Esophagus squamous epithelium (tissue), 4 donors: ENCODE data around the gene COQ8A.

Source experiments
- CTCF ChIP-seq, 6 experiments: fragments of 450-650 bp in 4 of 6; fragments of 200-600 bp in 2 of 6; sonication (generic) in 2 of 6; IDR thresholded peaks; one replicate each; pipeline ENCODE4 v1.5.1; 2016 to 2019; ENCODE audit warnings: antibody characterized with exemption in 6 of 6, mild to moderate bottlenecking in 4 of 6, moderate library complexity in 4 of 6
- POLR2A ChIP-seq, 4 donors: fragments of 450-650 bp; IDR thresholded peaks; one replicate each; pipeline ENCODE4 v1.6.1; 2017; ENCODE audit warnings: antibody characterized with exemption in 4 of 4, mild to moderate bottlenecking in 4 of 4, moderate library complexity in 3 of 4

DNA sequence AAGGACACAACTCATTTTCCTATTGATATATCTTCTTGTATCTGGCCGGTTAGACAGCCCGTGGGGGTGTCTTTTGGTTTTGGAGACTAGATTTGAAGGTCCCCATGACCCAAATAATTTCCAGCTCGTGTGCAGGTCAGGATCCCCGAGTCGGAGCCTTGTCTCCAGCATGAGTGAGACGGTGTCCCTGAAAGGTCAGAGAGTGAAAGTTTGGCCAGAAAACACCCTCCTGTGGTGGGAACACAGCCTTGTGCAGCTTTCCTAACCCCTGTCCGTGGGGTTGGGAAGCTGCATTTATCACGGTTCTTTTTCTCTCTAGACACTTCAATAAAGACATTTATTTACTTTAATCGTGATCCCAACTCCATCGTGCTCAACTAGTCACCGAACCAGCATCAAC lies 17.6 kb downstream of the COQ8A start:
- TF ChIP-seq POLR2A (IDR thresholded peaks at IDR 0.05), result no peak
- no peak for TF ChIP-seq CTCF (IDR thresholded peaks at IDR 0.05)
